ENCODE measurements around the gene BEND5.

Gene BEND5

GRCh38 chr1:48761986-48762385, 14.7 kb downstream of the BEND5 start:
- DNase-seq (ENCODE audit: low read depth): no peak

- DNase-seq (ENCODE audit: low read depth): peak; percentile 0
Measured at GRCh38 chr1:48761411-48761810, 15.3 kb downstream of the BEND5 start.

- DNase-seq (ENCODE audit: low read depth): no peak
Measured at GRCh38 chr1:48760857-48761256, 15.8 kb downstream of the BEND5 start.

GRCh38 chr1:48758976-48759375, 17.7 kb downstream of the BEND5 start:
- DNase-seq (ENCODE audit: low read depth): no peak

- no peak for DNase-seq (ENCODE audit: low read depth)
Measured at GRCh38 chr1:48757363-48757762, 19.3 kb downstream of the BEND5 start.

GRCh38 chr1:48756683-48757316, 19.9 kb downstream of the BEND5 start:
- DNase-seq (ENCODE audit: low read depth): no peak

GRCh38 chr1:48753293-48753692, 23.4 kb downstream of the BEND5 start:
- DNase-seq (ENCODE audit: low read depth): no peak

- no peak for DNase-seq (ENCODE audit: low read depth)
Measured at GRCh38 chr1:48750109-48750508, 26.6 kb downstream of the BEND5 start.

- no peak for DNase-seq (ENCODE audit: low read depth)
Measured at GRCh38 chr1:48749068-48749467, 27.6 kb downstream of the BEND5 start.

- DNase-seq (ENCODE audit: low read depth): no peak
Measured at GRCh38 chr1:48746906-48747305, 29.8 kb downstream of the BEND5 start.

GRCh38 chr1:48744032-48744431, 32.7 kb downstream of the BEND5 start:
- no peak for DNase-seq (ENCODE audit: low read depth)

- DNase-seq (ENCODE audit: low read depth): no peak
Measured at GRCh38 chr1:48743480-48743879, 33.2 kb downstream of the BEND5 start.

GRCh38 chr1:48741380-48741779, 35.3 kb downstream of the BEND5 start:
- no peak for DNase-seq (ENCODE audit: low read depth)

- no peak for DNase-seq (ENCODE audit: low read depth)
Measured at GRCh38 chr1:48740621-48741020, 36.1 kb downstream of the BEND5 start.

GRCh38 chr1:48739091-48739490, 37.6 kb downstream of the BEND5 start:
- DNase-seq (ENCODE audit: low read depth): no peak

- no peak for DNase-seq (ENCODE audit: low read depth)
Measured at GRCh38 chr1:48738356-48738755, 38.3 kb downstream of the BEND5 start.

GRCh38 chr1:48735796-48736195, 40.9 kb downstream of the BEND5 start:
- no peak for DNase-seq (ENCODE audit: low read depth)

- DNase-seq (ENCODE audit: low read depth): no peak
Measured at GRCh38 chr1:48730164-48730910, 46.4 kb downstream of the BEND5 start.

GRCh38 chr1:48728584-48728983, 48.1 kb downstream of the BEND5 start:
- DNase-seq (ENCODE audit: low read depth): no peak

GRCh38 chr1:48726557-48727215, 50.0 kb downstream of the BEND5 start:
- DNase-seq (ENCODE audit: low read depth): no peak

GRCh38 chr1:48726139-48726538, 50.6 kb downstream of the BEND5 start:
- DNase-seq (ENCODE audit: low read depth): no peak

- DNase-seq (ENCODE audit: low read depth): no peak
Measured at GRCh38 chr1:48725341-48726046, 51.2 kb downstream of the BEND5 start.

- DNase-seq (ENCODE audit: low read depth): no peak
Measured at GRCh38 chr1:48720929-48721328, 55.8 kb downstream of the BEND5 start.
